HuH-7 (cell line): Measurements from ENCODE around the gene TEX22.

ENCODE experiments used
- DNase-seq: peaks from one replicate; pipeline ENCODE4 v3.0.0; 2011; ENCODE audit warnings: low spot score

TEX22 gene

GRCh38 chr14:105366386-105367074 is 31.8 kb upstream of the TEX22 start:
- no peak for DNase-seq

- no peak for DNase-seq
Measured at GRCh38 chr14:105367116-105368031, 31.0 kb upstream of the TEX22 start.

DNA sequence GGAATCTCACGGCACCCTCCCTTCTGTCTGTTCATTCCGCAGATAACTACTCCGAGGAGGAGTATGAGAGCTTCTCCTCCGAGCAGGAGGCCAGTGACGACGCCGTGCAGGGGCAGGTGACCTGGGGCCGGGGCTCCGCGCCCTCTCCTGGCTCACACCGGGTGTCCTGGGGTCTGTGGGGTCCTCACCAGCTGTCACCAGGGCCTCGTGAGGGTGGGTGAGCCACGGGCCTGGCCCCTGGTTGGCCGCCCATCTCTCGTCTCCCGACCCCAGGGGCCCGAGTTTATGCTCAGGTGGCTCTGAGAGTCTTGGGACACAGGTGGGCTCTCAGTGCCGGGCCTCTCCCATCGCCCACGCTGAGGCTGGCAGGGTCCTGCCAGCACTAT is 30.3 kb upstream of the TEX22 start:
- DNase-seq: no peak

GRCh38 chr14:105368426-105368825 is 29.9 kb upstream of the TEX22 start:
- DNase-seq: no peak

DNA sequence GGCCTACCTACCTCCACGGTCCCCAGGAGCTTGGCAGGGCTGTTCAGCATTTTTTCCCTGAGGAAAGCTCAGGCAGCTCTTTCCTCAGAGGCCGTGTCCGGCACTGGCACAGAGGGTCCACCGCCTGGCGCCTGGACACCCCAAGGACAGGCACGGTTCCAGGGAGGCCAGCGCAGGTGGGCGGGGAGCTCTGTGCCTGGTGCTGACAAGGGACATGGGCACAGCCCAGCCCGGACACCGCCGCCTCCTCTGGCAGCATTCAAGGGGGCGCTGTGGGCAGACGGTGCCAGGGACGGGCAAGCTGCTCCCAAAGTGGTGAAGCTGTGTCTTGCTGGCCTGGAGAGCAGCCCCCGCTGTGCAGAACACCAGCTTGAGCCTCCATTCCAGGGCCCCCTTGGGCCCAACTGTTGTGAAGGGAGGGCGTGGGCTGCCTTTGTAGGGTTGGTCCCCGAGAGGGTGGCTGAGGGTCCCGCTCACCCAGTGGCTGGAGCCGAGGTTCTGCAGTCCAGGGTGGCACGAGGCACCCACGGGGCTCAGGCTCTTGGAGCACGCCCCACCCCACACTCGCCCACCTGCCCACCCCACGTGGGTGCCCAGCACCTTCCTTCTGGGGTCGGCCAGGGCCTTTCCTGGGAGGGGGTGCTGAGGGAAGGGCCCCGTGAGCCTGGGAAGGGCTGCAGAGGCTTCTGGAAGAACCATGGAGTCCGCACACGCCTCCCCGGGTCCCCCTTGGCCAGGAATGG is 29.3 kb upstream of the TEX22 start:
- no peak for DNase-seq

- no peak for DNase-seq
Measured at GRCh38 chr14:105369653-105370040, 28.7 kb upstream of the TEX22 start.

GRCh38 chr14:105374389-105374788 is 23.9 kb upstream of the TEX22 start:
- no peak for DNase-seq

DNA sequence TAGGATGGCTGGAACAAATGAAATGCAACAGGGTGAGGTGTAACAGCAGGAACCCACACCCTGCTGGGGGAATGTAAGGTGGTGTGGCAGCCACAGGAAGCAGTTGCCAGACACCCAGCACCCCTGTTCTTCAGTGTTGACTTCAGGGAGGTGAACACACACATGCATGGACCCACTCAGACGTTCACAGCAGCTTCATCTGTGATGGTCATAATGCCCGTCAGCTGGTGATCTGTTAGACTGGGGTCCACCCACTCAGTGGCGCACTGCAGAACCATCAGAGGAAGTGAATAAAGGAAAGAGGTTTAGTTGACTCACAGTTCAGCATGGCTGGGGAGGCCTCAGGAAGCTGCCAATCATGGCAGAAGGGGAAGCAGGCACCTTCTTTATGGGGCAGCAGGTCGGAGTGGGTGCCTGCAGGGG is 22.7 kb upstream of the TEX22 start:
- no peak for DNase-seq

DNA sequence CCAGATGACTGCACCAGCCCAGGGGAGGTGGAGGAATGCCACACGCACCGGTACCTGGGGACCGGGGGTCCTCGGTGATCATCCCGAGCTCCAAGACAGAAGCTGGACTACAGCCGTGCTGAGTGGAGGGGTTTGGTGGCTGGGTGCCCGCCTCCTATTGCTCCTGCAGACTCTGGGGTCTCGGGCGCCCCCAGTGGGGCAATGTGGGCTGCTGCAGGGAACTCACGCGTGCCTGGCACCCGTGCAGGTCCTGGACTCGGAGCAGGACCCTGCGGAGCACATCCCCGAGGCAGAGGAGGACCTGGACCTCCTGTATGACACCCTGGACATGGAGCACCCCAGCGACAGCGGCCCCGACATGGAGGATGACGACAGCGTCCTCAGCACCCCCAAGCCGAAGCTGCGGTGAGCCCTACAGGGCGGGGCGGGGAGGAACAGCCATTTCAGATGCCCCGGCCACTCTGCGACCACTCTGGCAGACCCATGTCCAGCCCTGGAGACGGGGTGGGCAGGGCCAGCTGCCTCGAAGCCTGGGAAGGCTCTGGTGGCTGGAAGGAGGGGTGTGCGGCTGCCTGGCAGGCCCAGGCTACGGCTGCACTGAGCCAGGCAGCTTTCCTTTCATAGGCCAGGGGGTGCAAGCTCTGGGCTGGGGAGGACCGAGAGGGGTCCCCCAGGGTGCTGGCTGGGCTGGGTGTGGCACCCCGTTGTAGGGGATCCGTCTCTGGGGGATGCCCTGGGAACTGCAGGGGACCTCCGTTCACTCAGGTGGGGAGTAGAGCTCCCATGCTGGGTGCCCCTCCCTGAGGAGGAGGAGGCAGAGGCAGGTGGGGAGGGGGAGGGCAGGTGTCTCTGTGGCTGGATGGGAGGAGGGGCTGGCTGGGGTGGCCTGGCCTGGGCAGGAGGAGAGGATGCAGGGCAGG is 21.6 kb upstream of the TEX22 start:
- DNase-seq: no peak

- DNase-seq: no peak
Measured at GRCh38 chr14:105377555-105378182, 20.7 kb upstream of the TEX22 start.

GRCh38 chr14:105378199-105378598 is 20.1 kb upstream of the TEX22 start:
- no peak for DNase-seq

DNA sequence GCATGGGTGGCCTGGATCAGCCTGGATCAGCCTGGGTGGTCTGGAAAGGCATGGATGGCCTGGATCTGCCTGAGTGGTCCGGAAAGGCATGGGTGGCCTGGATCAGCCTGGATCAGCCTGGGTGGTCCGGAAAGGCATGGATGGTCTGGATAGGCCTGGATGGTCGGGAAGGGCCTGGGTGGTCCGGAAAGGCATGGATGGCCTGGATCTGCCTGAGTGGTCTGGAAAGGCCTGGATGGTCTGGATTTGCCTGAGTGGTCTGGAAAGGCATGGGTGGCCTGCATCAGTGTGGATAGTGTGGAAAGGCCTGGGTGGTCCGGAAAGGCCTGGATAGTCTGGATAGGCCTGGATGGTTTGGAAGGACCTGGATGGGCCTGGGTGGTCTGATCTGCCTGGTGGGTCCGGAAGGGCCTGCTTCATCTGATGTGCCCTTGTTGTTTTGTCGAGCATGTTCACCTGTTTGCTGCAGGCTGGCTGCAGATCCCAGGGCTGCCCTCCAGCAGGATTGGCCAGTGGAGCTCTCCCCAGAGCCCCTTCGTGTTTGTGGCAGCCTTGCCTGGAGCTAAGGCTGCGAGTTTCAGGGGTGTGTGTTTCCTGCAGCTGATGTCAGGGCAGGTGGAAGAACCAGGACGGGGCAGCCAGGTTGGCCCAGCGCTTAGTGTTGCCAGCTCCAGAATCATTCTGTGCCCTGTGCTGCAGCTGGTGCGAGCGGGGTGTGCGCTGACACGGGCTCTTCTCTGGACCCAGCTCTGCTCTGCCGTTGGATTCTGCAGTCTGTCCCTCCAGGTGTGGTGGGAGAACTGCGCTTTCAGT is 19.3 kb upstream of the TEX22 start:
- DNase-seq: no peak

DNA sequence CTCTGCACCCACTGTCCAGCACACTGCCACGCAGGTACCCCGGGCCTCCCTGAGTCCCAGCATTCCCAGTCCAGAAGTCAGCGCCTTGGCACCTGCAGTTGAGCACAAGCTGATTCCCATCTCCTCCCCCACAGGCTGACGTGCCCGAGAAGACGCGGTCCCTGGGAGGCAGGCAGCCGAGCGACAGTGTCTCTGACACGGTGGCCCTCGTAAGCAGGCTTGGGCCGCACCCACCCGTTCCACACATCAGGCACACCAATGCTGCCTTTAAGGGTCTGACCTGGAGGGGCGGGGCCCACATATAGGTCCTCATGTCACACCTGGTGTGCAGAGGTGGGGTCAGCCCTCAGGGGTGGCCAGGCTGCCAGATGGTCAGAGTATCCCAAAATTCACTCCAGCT is 18.4 kb upstream of the TEX22 start:
- DNase-seq: no peak

- DNase-seq: no peak
Measured at GRCh38 chr14:105380756-105381155, 17.6 kb upstream of the TEX22 start.

DNA sequence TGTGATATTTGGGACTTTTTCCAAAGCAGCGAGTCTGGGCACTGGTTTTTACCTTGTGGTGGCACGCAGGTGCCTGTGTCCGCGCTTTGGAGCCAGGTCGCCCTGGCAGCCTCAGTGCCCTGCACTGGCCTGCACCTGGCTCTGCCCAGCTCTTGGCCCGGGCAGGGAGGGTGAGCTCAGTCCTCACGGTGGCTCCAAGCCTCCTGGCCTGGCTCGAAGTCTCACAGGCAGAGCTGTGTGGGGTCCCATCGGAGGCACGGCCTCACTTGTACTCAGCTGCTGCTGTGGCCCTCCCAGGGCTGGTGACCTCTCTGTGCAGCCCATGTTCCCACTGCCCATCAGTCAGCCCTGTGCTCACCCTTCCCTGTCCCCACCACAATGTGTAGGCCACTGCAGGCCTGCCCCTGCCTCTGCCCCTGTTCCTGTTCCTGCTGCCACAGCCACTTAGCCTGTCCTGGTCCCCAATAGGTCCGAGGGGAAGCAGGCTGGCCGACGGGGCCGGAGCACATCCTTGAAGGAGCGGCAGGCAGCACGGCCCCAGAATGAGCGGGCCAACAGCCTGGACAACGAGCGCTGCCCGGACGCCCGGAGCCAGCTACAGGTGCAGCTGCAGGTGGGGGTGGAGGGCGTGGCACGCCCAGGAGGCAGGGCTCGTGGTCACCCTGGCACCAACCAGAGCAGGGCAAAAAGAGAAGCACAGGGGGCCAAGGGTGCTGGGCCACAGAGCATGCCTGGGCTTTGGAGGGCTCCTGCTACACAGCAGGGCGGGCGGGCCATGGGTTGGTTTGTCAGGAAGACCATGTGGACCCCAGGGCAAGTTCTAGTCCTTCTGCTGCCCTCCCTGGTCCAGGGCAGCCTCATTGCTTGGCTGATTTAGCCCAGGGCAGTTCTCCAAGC is 16.6 kb upstream of the TEX22 start:
- DNase-seq: no peak

GRCh38 chr14:105382343-105383082 is 15.8 kb upstream of the TEX22 start:
- DNase-seq: no peak

- DNase-seq: no peak
Measured at GRCh38 chr14:105383083-105383730, 15.1 kb upstream of the TEX22 start.

- no peak for DNase-seq
Measured at GRCh38 chr14:105384041-105384557, 14.2 kb upstream of the TEX22 start.
